ENCODE results near the gene ST3GAL4. TPM values are rescaled to one million over a fixed set of nuclear protein-coding genes. Genes with fewer than 3 reads are reported as not detected.

ST3GAL4 gene
- total RNA-seq, 1 donor from 2014 or later, result 22.4 TPM

DNA sequence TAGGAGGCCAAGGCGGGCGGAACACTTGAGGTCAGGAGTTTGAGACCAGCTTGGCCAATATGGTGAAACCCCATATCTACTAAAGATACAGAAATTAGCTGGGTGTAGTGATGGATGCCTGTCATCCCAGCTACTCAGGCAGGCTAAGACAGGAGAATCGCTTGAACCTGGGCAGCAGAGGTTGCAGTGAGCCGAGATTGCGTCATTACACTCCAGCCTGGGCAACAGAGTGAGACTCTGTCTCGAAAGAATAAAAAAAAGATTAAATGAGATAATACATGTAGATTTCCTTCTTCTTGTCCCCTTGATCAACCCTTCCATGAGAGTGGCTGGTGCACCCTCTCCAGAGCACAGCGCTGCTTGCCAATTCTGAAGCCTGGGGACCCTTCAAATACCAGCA, 106.9 kb downstream of the ST3GAL4 start:
- H3K9me3 Mint-ChIP-seq, result no peaks in the 10 kb centered on the region
- no peaks in the 10 kb centered on the region for H3K36me3 Mint-ChIP-seq (ENCODE audit: low read depth)
- no peaks in the 10 kb centered on the region for H3K27me3 Mint-ChIP-seq (ENCODE audit: low read depth)
- DNase-seq (ENCODE audit: low read depth, low spot score), result no peak
- H3K4me3 Mint-ChIP-seq, result no peak overlapping the region
- peaks cover 7% of the 10 kb centered on the region for H3K4me1 Mint-ChIP-seq
- no peak overlapping the region for H3K27ac Mint-ChIP-seq (ENCODE audit: unreplicated experiment)
- TF ChIP-seq, protein P1, sequence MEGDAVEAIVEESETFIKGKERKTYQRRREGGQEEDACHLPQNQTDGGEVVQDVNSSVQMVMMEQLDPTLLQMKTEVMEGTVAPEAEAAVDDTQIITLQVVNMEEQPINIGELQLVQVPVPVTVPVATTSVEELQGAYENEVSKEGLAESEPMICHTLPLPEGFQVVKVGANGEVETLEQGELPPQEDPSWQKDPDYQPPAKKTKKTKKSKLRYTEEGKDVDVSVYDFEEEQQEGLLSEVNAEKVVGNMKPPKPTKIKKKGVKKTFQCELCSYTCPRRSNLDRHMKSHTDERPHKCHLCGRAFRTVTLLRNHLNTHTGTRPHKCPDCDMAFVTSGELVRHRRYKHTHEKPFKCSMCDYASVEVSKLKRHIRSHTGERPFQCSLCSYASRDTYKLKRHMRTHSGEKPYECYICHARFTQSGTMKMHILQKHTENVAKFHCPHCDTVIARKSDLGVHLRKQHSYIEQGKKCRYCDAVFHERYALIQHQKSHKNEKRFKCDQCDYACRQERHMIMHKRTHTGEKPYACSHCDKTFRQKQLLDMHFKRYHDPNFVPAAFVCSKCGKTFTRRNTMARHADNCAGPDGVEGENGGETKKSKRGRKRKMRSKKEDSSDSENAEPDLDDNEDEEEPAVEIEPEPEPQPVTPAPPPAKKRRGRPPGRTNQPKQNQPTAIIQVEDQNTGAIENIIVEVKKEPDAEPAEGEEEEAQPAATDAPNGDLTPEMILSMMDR (conservative IDR thresholded peaks at IDR 0.05), result no peak

Other genes with a start within 250 kb of the ST3GAL4 start
- gene RPUSD4, start 144.0 kb upstream of the ST3GAL4 start, total RNA-seq, result 45.1 and 45.3 TPM in 2 replicates
- gene FAM118B, start 143.9 kb upstream of the ST3GAL4 start, total RNA-seq, result 28.4 and 30.1 TPM in 2 replicates
- gene SRPRA, start 86.8 kb upstream of the ST3GAL4 start, total RNA-seq, result 70.2 and 74.6 TPM in 2 replicates
- gene FOXRED1, start 86.5 kb upstream of the ST3GAL4 start, total RNA-seq, result 54.3 and 55.0 TPM in 2 replicates
- 9.7 and 10.6 TPM in 2 replicates for gene TIRAP, start 72.6 kb upstream of the ST3GAL4 start, total RNA-seq
- 22.9 and 23.3 TPM in 2 replicates for gene DCPS, start 51.6 kb upstream of the ST3GAL4 start, total RNA-seq